NCI-H1105 treated with DMSO at 0.1 percent for 48 hours (cell line): ENCODE measurements around the gene CDC6.

Source experiments
- DNase-seq: peaks from one replicate; lab custom pipeline; 2025; lab: John Stamatoyannopoulos, UW

CDC6 gene

DNA sequence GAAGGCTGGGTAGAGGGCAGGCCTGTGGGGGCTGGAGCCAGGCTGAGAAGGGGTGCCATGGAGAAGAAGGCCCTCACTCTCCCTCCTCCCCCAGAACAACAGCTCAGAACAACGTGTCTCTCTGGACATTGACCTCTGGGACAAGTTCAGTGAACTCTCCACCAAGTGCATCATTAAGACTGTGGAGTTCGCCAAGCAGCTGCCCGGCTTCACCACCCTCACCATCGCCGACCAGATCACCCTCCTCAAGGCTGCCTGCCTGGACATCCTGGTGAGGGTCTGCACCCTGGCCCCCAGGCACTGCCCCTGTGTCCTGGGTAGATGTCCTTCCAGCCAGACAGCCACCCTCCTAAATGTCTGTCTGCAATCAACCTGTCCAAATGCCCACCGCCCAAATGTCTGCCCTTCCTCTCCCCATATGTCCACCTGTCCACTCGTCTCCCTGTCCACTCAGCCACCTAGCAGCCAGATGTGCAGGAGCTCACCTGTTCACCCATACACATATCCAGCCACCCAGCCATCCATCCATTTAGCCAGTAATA is 64.6 kb downstream of the CDC6 start:
- DNase-seq, result no peak

DNA sequence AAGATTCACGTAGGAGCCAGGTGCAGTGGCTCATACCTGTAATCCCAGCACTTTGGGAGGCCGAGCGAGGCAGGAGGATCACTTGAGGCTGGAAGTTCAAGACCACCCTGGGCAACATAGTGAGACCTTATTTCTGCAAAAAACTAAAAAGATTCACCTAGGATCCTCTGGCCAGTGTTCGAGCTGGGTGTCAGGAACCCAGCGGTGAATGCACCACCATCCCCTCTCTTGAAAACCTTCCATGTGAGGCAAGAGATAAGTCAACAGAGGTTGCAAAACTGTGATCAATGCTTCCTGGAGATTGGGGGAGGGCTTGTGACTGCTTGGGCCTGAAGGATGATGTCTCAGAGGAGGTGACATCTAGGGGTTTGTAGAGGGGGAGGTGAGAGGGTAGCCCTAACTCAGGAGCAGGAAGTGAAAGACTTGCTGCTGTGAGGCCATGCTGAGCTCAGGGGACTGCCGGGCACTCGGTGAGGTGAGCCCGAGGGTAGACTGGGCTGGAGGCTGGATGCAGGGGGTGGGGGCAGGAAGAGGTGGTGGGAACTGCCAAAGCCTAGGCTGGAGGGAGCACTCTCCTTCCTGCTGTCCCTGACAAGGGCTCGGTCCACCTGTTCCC is 65.2 kb downstream of the CDC6 start:
- no peak for DNase-seq
